ENCODE data around the gene KDM7A. TPM values are rescaled to one million over a fixed set of nuclear protein-coding genes. Genes with fewer than 3 reads are reported as not detected.

KDM7A gene
- total RNA-seq, 2 donors from 2014 or later, result 9.6 to 26.5 TPM

DNA sequence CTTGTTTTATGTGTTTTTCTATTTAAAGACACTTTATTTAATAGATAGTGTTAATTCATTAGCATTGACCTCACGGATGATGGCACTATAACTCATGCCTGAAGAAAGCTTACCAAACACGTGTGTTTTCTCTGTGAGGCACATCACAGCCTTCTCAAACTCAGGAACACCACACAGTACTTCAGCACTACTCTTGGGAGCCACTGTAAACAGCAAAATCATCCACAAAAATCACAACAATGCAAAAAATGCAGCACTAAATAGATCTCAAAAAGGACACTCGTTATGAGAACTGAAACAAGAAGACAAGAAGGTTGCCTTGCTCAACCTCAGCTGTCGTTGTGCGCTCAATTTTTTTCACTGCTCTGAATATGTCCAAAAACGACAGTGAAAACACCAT is 102.0 kb downstream of the KDM7A start:
- Histone ChIP-seq H3K9me3 (no peaks in the 10 kb centered on the region), H3K27ac (no peak overlapping the region), H3K4me1 (replicated peaks) (no peaks in the 10 kb centered on the region), H3K36me3 (no peaks in the 10 kb centered on the region), H3K27me3 (replicated peaks; ENCODE audit: insufficient read depth) (no peaks in the 10 kb centered on the region), H3K4me3 (no peak overlapping the region)
- 83% methylated on average over 6 of the region's 6 CpGs for WGBS
- no peak for DNase-seq (ENCODE audit: low spot score)
- intact Hi-C loops (cut with DNase I), result no loop called here
- no peak for TF ChIP-seq CTCF (IDR thresholded peaks at IDR 0.05)
- TF ChIP-seq POLR2A (IDR thresholded peaks at IDR 0.05), result no peak
- no peak for TF ChIP-seq POLR2AphosphoS5 (IDR thresholded peaks at IDR 0.05)

GRCh38 chr7:140070546-140070945 is 106.2 kb downstream of the KDM7A start:
- no peak overlapping the region for H3K4me3 ChIP-seq

DNA sequence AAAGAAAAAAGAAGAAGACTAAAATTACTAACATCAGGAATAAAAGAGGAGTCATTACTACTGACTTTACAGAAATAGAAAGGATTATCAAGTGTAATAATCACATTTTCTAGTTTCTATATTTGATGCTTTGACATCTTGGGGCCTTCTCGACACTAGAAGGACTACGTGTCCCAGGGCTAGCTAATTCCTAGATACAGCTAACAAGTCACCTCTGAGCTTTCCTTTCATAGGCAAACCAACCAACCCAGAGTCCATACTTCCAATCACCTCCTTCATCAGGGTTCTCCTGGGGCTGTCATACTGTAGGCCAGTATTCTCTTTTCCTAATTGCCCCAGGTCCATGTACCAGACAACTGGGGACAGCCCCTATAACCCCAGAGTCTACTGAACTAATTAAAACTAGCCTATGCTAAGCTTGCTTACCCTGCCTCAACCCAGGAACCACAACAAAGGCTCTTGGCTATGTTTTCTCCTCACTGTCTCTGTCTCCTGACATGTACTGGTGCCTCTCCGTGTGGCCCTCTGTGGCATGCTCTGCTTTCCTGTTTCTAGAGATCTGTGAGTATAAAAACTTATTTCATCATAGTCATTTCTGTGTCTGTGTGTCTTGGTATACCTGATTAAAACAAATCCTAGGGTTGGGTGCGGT is 107.4 kb downstream of the KDM7A start:
- 94% methylated on average over 4 of the region's 4 CpGs for WGBS
- intact Hi-C loops (cut with DNase I), result loop anchor here (10.0 kb wide), 1 partner anchor 705 kb away; no protein-coding TSS in a partner anchor
- Histone ChIP-seq H3K27me3 (replicated peaks; ENCODE audit: insufficient read depth) (no peaks in the 10 kb centered on the region), H3K27ac (no peak overlapping the region), H3K4me1 (replicated peaks) (no peaks in the 10 kb centered on the region), H3K9me3 (no peaks in the 10 kb centered on the region), H3K36me3 (no peaks in the 10 kb centered on the region), H3K4me3 (no peak overlapping the region)
- no peak for DNase-seq (ENCODE audit: low spot score)
- TF ChIP-seq POLR2AphosphoS5 (IDR thresholded peaks at IDR 0.05) (no peak), POLR2A (IDR thresholded peaks at IDR 0.05) (no peak), CTCF (IDR thresholded peaks at IDR 0.05) (no peak)

More at GRCh38 chr7:140070546-140070945, 106.2 kb downstream of the KDM7A start:
- Histone ChIP-seq H3K4me1 (replicated peaks) (no peaks in the 10 kb centered on the region), H3K36me3 (no peaks in the 10 kb centered on the region), H3K27me3 (replicated peaks; ENCODE audit: insufficient read depth) (no peaks in the 10 kb centered on the region), H3K9me3 (no peaks in the 10 kb centered on the region), H3K27ac (no peak overlapping the region)
- intact Hi-C loops (cut with DNase I), result no loop called here
- no peak for DNase-seq (ENCODE audit: low spot score)
- TF ChIP-seq POLR2A (IDR thresholded peaks at IDR 0.05) (no peak), CTCF (IDR thresholded peaks at IDR 0.05) (no peak), POLR2AphosphoS5 (IDR thresholded peaks at IDR 0.05) (no peak)

DNA sequence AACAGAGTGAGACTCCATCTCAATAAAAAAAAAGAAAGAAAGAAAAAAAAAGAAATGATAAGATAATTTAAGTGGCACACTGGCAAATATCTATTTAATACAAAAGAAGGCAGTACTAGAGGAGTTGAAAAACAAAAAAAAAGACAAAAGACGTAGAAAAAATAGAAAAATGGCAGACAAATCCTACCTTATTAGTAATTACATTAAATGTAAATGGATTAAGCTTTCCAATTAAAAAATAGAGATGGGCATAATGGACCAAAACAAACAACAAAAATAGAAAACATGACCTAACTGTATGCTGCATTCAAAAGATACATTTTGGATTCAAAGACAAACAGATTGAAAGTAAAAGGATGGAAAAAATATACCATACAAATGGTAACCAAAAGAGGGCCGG is 108.8 kb downstream of the KDM7A start:
- TF ChIP-seq POLR2AphosphoS5 (IDR thresholded peaks at IDR 0.05) (no peak), POLR2A (IDR thresholded peaks at IDR 0.05) (no peak), CTCF (IDR thresholded peaks at IDR 0.05) (no peak)
- intact Hi-C loops (cut with DNase I), result loop anchor here (10.0 kb wide), 1 partner anchor 703 kb away; no protein-coding TSS in a partner anchor
- H3K27me3 ChIP-seq (replicated peaks; ENCODE audit: insufficient read depth), result no peaks in the 10 kb centered on the region
- H3K4me1 ChIP-seq (replicated peaks), result no peaks in the 10 kb centered on the region
- no peaks in the 10 kb centered on the region for H3K9me3 ChIP-seq
- 92% methylated on average over 2 of the region's 2 CpGs for WGBS
- H3K27ac ChIP-seq, result no peak overlapping the region
- no peaks in the 10 kb centered on the region for H3K36me3 ChIP-seq
- no peak for DNase-seq (ENCODE audit: low spot score)
- no peak overlapping the region for H3K4me3 ChIP-seq

GRCh38 chr7:140067052-140067451 is 109.7 kb downstream of the KDM7A start:
- no peaks in the 10 kb centered on the region for H3K27me3 ChIP-seq (replicated peaks; ENCODE audit: insufficient read depth)
- H3K9me3 ChIP-seq, result no peaks in the 10 kb centered on the region
- H3K27ac ChIP-seq, result no peak overlapping the region
- TF ChIP-seq POLR2A (IDR thresholded peaks at IDR 0.05), result no peak
- TF ChIP-seq CTCF (IDR thresholded peaks at IDR 0.05), result no peak
- no peak for TF ChIP-seq POLR2AphosphoS5 (IDR thresholded peaks at IDR 0.05)
- H3K36me3 ChIP-seq, result no peaks in the 10 kb centered on the region
- no peak for DNase-seq (ENCODE audit: low spot score)
- H3K4me3 ChIP-seq, result no peak overlapping the region
- WGBS, result 84% methylated on average over 2 of the region's 2 CpGs
- no peaks in the 10 kb centered on the region for H3K4me1 ChIP-seq (replicated peaks)
- intact Hi-C loops (cut with DNase I), result loop anchor here (10.0 kb wide), 1 partner anchor 702 kb away; no protein-coding TSS in a partner anchor

All from prostate gland (tissue), 2 donors.